ENCODE measurements around the gene PNPLA7.
"Not testable (repeated sequence)": the region's sequence is repeated elsewhere in the genome, so short reads cannot be mapped to it uniquely, and the experiment has no call there.

Gene PNPLA7

DNA sequence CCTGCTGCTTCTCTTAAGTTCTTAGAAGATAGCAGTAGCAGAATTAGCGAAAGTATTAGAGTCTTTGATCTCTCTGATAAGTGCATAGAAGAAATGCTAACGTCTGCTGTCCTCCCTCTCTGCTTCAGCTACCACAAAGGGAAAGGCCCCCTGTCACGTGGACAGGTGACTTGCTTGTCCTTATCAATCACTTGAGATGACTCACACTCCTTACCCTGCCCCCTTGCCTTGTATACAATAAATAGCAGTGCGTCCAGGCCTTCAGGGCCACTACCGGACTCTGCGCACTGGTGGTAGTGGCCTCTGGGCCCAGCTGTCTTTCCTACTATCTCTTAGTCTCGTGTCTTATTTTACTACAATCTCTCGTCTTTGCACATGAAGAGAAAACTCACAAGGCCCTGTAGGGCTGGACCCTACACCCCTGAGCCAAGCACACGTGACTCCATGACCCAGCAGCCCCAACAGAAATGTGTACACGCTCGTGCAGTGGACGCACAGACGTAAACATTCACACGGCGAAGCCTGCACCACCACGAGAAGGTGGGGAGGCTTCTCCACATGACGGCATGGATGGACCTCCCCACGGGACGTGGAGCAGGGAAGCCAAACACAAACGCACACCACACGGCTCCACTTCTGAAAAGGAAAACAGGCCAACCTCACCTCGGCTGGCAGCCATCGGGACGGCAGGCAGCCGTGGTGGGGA lies 38.3 kb downstream of the PNPLA7 start:
- TF ChIP-seq, protein P1, sequence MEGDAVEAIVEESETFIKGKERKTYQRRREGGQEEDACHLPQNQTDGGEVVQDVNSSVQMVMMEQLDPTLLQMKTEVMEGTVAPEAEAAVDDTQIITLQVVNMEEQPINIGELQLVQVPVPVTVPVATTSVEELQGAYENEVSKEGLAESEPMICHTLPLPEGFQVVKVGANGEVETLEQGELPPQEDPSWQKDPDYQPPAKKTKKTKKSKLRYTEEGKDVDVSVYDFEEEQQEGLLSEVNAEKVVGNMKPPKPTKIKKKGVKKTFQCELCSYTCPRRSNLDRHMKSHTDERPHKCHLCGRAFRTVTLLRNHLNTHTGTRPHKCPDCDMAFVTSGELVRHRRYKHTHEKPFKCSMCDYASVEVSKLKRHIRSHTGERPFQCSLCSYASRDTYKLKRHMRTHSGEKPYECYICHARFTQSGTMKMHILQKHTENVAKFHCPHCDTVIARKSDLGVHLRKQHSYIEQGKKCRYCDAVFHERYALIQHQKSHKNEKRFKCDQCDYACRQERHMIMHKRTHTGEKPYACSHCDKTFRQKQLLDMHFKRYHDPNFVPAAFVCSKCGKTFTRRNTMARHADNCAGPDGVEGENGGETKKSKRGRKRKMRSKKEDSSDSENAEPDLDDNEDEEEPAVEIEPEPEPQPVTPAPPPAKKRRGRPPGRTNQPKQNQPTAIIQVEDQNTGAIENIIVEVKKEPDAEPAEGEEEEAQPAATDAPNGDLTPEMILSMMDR (conservative IDR thresholded peaks at IDR 0.05; ENCODE audit: control insufficient read depth, insufficient read depth, low read depth, low read length) = no peak

DNA sequence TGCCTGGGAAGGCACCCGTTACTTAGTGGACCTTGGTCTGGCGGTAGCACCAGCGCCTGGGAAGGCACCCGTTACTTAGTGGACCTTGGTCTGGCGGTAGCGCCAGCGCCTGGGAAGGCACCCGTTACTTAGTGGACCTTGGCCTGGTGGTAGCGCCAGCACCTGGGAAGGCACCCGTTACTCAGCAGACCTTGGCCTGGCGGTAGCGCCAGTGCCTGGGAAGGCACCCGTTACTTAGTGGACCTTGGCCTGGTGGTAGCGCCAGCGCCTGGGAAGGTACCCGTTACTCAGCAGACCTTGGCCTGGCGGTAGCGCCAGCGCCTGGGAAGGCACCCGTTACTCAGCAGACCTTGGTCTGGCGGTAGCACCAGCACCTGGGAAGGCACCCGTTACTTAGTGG lies 39.1 kb downstream of the PNPLA7 start:
- not testable (repeated sequence) for H3K4me3 ChIP-seq (ENCODE audit: control insufficient read depth, low read depth, low read length); DNase-seq (ENCODE audit: low read depth)

More for the DNA sequence above, 38.3 kb downstream of the PNPLA7 start:
- DNase-seq (ENCODE audit: low read depth) = no peak
- no peak overlapping the region for H3K4me3 ChIP-seq (ENCODE audit: control insufficient read depth, low read depth, low read length)

DNA sequence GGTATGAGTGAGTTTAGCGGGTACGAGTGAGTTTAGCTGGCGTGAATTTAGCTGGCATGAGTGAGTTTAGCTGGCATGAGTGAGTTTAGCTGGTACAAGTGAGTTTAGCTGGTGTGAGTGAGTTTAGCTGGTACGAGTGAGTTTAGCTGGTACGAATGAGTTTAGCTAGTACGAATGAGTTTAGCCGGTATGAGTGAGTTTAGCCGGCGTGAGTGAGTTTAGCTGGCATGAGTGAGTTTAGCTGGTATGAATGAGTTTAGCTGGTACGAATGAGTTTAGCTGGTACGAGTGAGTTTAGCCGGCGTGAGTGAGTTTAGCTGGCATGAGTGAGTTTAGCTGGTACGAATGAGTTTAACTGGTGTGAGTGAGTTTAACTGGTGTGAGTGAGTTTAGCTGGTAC lies 41.0 kb downstream of the PNPLA7 start:
- no peak for DNase-seq (ENCODE audit: low read depth)
- TF ChIP-seq, protein P1 (conservative IDR thresholded peaks at IDR 0.05; ENCODE audit: control insufficient read depth, insufficient read depth, low read depth, low read length) = no peak
- H3K4me3 ChIP-seq (ENCODE audit: control insufficient read depth, low read depth, low read length) = no peak overlapping the region

DNA sequence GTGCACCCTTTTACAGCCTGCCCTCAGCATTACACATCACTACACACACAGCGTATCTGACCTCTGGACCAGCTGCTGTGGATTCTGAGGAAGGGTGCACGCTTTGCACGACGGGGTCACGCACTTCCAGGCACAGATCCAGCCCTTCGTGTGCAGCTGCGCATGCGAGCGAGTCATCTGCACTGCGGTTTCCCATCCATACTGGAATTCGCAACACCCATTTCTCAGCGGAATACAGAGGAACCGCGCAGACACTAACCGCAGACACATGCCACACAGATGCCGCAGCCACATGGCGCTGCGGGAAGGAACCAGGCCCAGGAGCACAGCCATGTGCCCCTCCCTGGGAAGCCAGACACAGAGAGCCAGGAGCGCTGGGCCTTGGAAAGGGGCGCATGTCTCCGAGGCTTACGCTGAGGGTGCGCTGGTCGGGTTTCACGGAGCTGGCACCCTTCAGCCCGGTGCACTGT lies 43.5 kb downstream of the PNPLA7 start:
- TF ChIP-seq, protein P1 (conservative IDR thresholded peaks at IDR 0.05; ENCODE audit: control insufficient read depth, insufficient read depth, low read depth, low read length) = no peak
- no peak overlapping the region for H3K4me3 ChIP-seq (ENCODE audit: control insufficient read depth, low read depth, low read length)
- DNase-seq (ENCODE audit: low read depth) = peak; percentile 32

DNA sequence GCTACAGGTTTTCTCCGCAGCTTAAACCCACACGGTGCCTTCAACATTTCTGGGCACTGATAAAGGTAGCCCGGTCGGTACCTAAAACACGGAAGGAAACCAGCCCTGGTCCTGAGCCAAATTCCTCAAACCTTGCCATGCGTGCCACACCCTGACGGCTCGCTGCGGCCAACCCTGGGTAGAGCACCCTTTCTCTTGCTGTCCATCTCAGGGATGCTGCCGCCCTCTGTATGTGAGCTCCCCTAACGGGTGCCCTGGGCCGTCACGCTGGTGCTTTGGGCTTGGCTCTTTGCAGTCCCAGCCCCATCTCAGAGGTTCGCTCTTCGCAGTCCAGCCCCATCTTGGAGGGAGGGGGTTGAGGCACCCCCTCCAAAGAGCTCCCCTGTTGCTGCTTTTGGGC lies 43.9 kb downstream of the PNPLA7 start:
- no peak for DNase-seq (ENCODE audit: low read depth)
- H3K4me3 ChIP-seq (ENCODE audit: control insufficient read depth, low read depth, low read length) = no peak overlapping the region
- TF ChIP-seq, protein P1 (conservative IDR thresholded peaks at IDR 0.05; ENCODE audit: control insufficient read depth, insufficient read depth, low read depth, low read length) = no peak

DNA sequence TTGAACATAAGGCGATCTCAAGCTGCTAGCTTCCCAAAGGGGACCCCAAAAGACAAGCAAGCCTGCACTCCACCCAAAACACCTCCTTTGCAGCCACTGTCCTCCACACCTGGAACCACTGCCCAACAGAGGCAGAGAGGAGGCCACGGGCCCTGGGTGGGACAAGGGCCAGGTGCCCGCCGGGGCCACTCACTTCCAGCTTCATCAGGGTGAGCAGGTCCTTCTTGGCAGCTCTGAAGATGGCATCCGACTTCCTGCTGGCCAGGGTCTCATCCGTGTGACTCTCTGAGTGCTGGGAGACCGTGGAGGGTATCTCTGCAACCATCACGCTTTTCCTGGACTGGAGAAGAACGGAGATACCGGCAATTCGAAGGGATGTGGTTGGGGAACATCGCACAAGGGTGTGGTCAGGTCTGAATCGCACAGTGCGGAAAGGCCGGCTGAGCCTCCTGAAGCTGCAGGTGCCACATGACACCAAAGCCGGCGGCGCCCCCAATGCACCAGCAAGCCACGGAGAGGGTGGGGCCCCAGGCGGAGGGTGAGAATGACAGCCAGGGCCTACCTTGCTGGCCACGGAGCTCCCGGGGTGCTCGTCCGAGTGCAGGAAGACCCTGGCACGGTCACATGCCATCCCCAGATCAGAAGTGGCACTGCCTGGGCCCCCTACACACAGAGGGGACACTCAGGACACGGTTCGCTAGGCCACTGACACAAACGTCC lies 44.6 kb downstream of the PNPLA7 start:
- no peak overlapping the region for H3K4me3 ChIP-seq (ENCODE audit: control insufficient read depth, low read depth, low read length)
- TF ChIP-seq, protein P1 (conservative IDR thresholded peaks at IDR 0.05; ENCODE audit: control insufficient read depth, insufficient read depth, low read depth, low read length) = no peak
- no peak for DNase-seq (ENCODE audit: low read depth)

DNA sequence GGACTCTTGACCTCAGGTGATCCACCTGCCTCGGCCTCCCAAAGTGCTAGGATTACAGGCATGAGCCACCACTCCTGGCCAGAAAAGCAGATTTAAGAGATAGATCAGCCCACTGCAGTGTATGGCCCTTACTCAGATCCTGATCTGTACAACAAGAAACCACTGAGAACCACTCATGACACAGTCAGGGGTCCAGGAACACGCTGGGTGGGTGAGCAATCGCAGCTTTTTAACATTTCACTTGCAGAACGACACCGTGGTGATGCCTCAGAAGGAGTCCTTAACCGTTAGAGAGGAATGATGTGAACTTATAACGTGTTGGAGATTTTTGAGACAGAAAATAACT lies 45.8 kb downstream of the PNPLA7 start:
- TF ChIP-seq, protein P1 (conservative IDR thresholded peaks at IDR 0.05; ENCODE audit: control insufficient read depth, insufficient read depth, low read depth, low read length) = no peak
- H3K4me3 ChIP-seq (ENCODE audit: control insufficient read depth, low read depth, low read length) = no peak overlapping the region
- no peak for DNase-seq (ENCODE audit: low read depth)

Data from fibroblast of mammary gland (primary cell).